Mesenchymal stem cell (in vitro differentiated cells and primary cell): Measurements from ENCODE around the gene AVPR2.
A peak's percentile ranks its signal among the peaks of the same experiment; 100 is the strongest.

Source experiments
- DNase-seq: peaks from one replicate; pipeline ENCODE4 v3.0.0-alpha.2; 2013
- H2AFZ ChIP-seq: one replicate; pipeline ENCODE4 v1.6.1; 2013; ENCODE audit warnings: low read depth, mild to moderate bottlenecking, control low read depth, inconsistent platforms, low read length, moderate library complexity
- H2AK5ac ChIP-seq: 2 replicates; pipeline ENCODE4 v1.6.1; 2013; ENCODE audit warnings: low read length, moderate library complexity, mild to moderate bottlenecking, inconsistent platforms; ENCODE audit not compliant: severe bottlenecking
- H2BK120ac ChIP-seq: one replicate; pipeline ENCODE4 v1.6.1; 2013; ENCODE audit warnings: low read depth, mild to moderate bottlenecking, inconsistent platforms, low read length, moderate library complexity
- H2BK12ac ChIP-seq, 2 experiments: one replicate each; pipeline ENCODE4 v1.6.1; 2013; ENCODE audit warnings: inconsistent platforms in 2 of 2, low read length in 2 of 2, mild to moderate bottlenecking in 2 of 2, moderate library complexity in 2 of 2, control low read depth in 1 of 2
- H2BK15ac ChIP-seq: one replicate; pipeline ENCODE4 v1.6.1; 2013; ENCODE audit warnings: mild to moderate bottlenecking, low read depth, inconsistent platforms; ENCODE audit not compliant: poor library complexity, severe bottlenecking
- H2BK5ac ChIP-seq: 2 replicates; pipeline ENCODE4 v1.6.1; 2013; ENCODE audit warnings: low read depth, mild to moderate bottlenecking, low read length, control low read depth, inconsistent platforms; ENCODE audit not compliant: poor library complexity, severe bottlenecking
- H3K14ac ChIP-seq, 2 experiments: one replicate each; pipeline ENCODE4 v1.6.1; 2013; ENCODE audit warnings: inconsistent platforms in 2 of 2, low read length in 2 of 2, control low read depth in 1 of 2, mild to moderate bottlenecking in 1 of 2, moderate library complexity in 1 of 2
- H3K18ac ChIP-seq, 2 experiments: one replicate each; pipeline ENCODE4 v1.6.1; 2013; ENCODE audit warnings: inconsistent platforms in 2 of 2, low read length in 2 of 2, control low read depth in 1 of 2, low read depth in 1 of 2, mild to moderate bottlenecking in 1 of 2
- H3K23ac ChIP-seq, 2 experiments: one replicate each; pipeline ENCODE4 v1.6.1; 2013; ENCODE audit warnings: inconsistent platforms in 2 of 2, low read length in 2 of 2, mild to moderate bottlenecking in 2 of 2, moderate library complexity in 2 of 2, control low read depth in 1 of 2
- H3K27ac ChIP-seq: 2 replicates; pipeline ENCODE4 v1.5.1; 2013; ENCODE audit warnings: mild to moderate bottlenecking, moderate library complexity, low read length, control low read depth, inconsistent platforms; ENCODE audit not compliant: poor library complexity, severe bottlenecking
- H3K27me3 ChIP-seq, 2 experiments: 2 replicates each; pipeline versions ENCODE4 v1.6.1 to v1.7.0; 2013; ENCODE audit warnings: low read length in 2 of 2, mild to moderate bottlenecking in 2 of 2, moderate library complexity in 2 of 2, control low read depth in 1 of 2, inconsistent platforms in 1 of 2; ENCODE audit not compliant: control insufficient read depth in 1 of 2, insufficient read depth in 1 of 2
- H3K36me3 ChIP-seq, 2 experiments: 2 replicates each; pipeline versions ENCODE4 v1.6.1 to v1.7.0; 2013; ENCODE audit warnings: low read length in 2 of 2, control low read depth in 1 of 2, inconsistent platforms in 1 of 2, low read depth in 1 of 2, mild to moderate bottlenecking in 1 of 2; ENCODE audit not compliant: insufficient read depth in 2 of 2, control insufficient read depth in 1 of 2
- H3K4ac ChIP-seq, 2 experiments: one replicate each; pipeline ENCODE4 v1.6.1; 2013; ENCODE audit warnings: inconsistent platforms in 2 of 2, low read length in 2 of 2, mild to moderate bottlenecking in 2 of 2, moderate library complexity in 2 of 2, control low read depth in 1 of 2, low read depth in 1 of 2
- H3K4me1 ChIP-seq: 2 replicates; pipeline ENCODE4 v1.6.1; 2013; ENCODE audit warnings: low read depth, low read length, control low read depth; ENCODE audit not compliant: control insufficient read depth, insufficient read depth
- H3K4me2 ChIP-seq: 2 replicates; pipeline ENCODE4 v1.6.1; 2013; ENCODE audit warnings: low read length, mild to moderate bottlenecking, inconsistent platforms; ENCODE audit not compliant: poor library complexity, severe bottlenecking
- H3K4me3 ChIP-seq, 2 experiments: 2 replicates each; pipeline versions ENCODE4 v1.5.1 to v1.7.0; 2013; ENCODE audit warnings: low read length in 2 of 2, mild to moderate bottlenecking in 2 of 2, control low read depth in 1 of 2, low read depth in 1 of 2; ENCODE audit not compliant: insufficient read depth in 1 of 2
- H3K79me1 ChIP-seq: replicated peaks from 2 replicates; pipeline ENCODE4 v1.6.1; 2013; ENCODE audit warnings: mild to moderate bottlenecking, control low read depth, low read length, inconsistent platforms; ENCODE audit not compliant: poor library complexity, severe bottlenecking
- H3K9ac ChIP-seq: 2 replicates; pipeline ENCODE4 v1.7.0; 2013; ENCODE audit warnings: mild to moderate bottlenecking, low read length, moderate library complexity
- H3K9me3 ChIP-seq: 2 replicates; pipeline ENCODE4 v1.7.0; 2013; ENCODE audit warnings: mild to moderate bottlenecking, low read length; ENCODE audit not compliant: control insufficient read depth
- H4K8ac ChIP-seq: one replicate; pipeline ENCODE4 v1.6.1; 2013; ENCODE audit warnings: inconsistent platforms, mild to moderate bottlenecking, low read length, moderate library complexity
- H4K91ac ChIP-seq: one replicate; pipeline ENCODE4 v1.6.1; 2013; ENCODE audit warnings: mild to moderate bottlenecking, low read length, inconsistent platforms
- WGBS: methylation state at CpG from one replicate; pipeline ENCODE4 v1.1.7; 2013; ENCODE audit warnings: mixed read lengths; 5-methylcytosine and 5-hydroxymethylcytosine counted together

The AVPR2 gene

DNA sequence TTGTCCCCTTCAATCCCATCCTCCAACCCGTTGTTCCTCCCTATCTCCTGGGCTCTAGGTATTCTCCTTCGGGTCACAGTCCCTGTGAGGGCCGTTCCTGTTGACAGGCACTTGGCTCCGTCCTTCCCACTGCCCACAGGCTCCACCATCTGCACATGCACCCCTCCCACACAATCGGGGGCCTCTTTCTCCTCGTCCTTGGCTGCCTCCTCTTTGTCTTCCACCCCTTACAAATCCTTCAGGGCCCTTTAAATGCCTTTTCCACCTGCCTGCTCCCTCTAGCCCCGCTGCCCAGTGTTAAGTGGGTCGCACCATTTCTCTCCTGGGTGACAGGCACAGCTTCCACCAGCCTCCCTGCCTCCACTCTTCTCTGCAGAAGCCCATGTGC, 2.7 kb upstream of the AVPR2 start:
- H3K9me3 ChIP-seq = peaks cover under 1% of the 10 kb centered on the region
- no peak overlapping the region for H3K23ac ChIP-seq
- H2BK15ac ChIP-seq = no peak overlapping the region
- DNase-seq = no peak
- no peak overlapping the region for H3K4me3 ChIP-seq
- no peak overlapping the region for H4K8ac ChIP-seq
- H2AK5ac ChIP-seq = no peak overlapping the region
- H2AFZ ChIP-seq = no peak overlapping the region
- H3K14ac ChIP-seq = no peak overlapping the region
- H3K9ac ChIP-seq = no peak overlapping the region
- no peaks in the 10 kb centered on the region for H3K79me1 ChIP-seq
- no peak overlapping the region for H3K27ac ChIP-seq
- no peak overlapping the region for H3K18ac ChIP-seq
- no peak overlapping the region for H4K91ac ChIP-seq
- H3K36me3 ChIP-seq = no peaks in the 10 kb centered on the region
- H3K27me3 ChIP-seq = peaks cover 0 to 36% of the 10 kb centered on the region in 2 experiments
- H3K4me1 ChIP-seq = peaks cover 15% of the 10 kb centered on the region
- H2BK5ac ChIP-seq = no peak overlapping the region
- no peak overlapping the region for H2BK120ac ChIP-seq
- 88% methylated on average over 7 of the region's 8 CpGs for WGBS
- no peak overlapping the region for H3K4me2 ChIP-seq
- H2BK12ac ChIP-seq = no peak overlapping the region
- no peak overlapping the region for H3K4ac ChIP-seq

DNA sequence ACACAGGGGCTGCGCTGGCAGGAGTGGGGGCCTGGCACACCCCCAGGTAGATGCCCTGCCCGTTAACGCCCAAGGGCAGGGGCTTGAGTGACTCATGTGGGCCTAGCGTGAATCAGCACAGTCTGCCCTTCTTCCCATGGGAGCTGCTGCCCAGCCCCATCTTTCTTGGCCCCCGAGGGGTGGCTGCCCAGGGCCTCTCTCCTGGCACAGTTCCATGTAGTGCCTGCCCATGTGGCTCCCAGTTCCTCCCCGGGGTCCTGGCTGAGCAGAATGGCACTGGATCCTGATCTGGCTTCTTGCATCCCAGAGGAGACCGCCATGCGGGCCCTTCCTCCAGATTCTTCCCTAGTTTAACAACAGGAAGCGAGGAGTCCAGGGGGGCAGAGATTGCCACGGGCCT, 2.1 kb upstream of the AVPR2 start:
- Histone ChIP-seq H2BK120ac (no peak overlapping the region), H2AFZ (no peak overlapping the region), H3K4me3 (no peak overlapping the region), H4K8ac (no peak overlapping the region), H2BK15ac (no peak overlapping the region), H3K14ac (no peak overlapping the region), H3K23ac (no peak overlapping the region), H2BK5ac (no peak overlapping the region), H4K91ac (no peak overlapping the region), H3K79me1 (no peaks in the 10 kb centered on the region), H2BK12ac (no peak overlapping the region), H3K4me1 (peaks cover 15% of the 10 kb centered on the region), H3K9ac (no peak overlapping the region), H3K4me2 (no peak overlapping the region), H3K36me3 (no peaks in the 10 kb centered on the region), H3K9me3 (no peaks in the 10 kb centered on the region), H3K18ac (no peak overlapping the region), H3K4ac (no peak overlapping the region), H2AK5ac (no peak overlapping the region), H3K27ac (no peak overlapping the region), H3K27me3 (peaks cover 0 to 38% of the 10 kb centered on the region in 2 experiments)
- no peak for DNase-seq
- 65% methylated on average over 6 of the region's 10 CpGs for WGBS

DNA sequence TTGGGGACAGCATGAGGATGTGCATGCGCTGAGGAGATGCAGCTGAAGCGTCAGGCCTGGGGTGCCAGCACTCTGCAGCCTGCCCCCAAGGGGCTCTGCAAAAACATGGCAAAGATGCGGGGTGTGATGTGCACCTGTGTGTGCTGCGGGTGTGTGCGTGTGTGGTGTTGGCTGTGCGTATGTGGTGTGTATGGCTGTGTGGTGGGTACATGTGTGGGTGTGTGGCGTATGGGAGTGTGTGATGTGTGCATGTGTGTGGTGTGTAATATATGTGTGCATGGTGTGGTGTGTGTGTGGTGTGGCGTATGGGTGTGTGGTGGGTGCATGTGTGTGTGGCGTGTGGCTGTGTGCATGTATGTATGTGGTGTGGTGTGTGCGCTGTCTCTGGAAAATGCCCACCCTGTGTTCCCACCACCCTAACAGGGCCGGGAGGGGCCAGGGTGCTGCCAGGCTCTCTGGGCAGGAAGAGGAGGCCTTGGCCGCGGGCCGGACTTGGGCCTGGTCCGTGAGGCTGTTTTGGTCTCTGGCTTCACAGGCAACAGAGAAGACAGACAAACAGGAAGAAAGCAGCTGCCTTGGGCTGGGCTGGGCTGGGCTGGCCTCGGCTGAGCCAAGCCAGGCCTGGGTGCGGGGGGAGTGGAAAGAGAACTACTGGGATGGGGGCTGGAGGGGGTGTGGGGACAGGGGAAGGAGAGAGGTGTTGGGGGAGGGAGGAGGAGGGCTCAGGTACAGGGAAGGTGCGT, 1.1 kb upstream of the AVPR2 start:
- peaks cover 15% of the 10 kb centered on the region for H3K4me1 ChIP-seq
- H2BK5ac ChIP-seq = no peak overlapping the region
- H2BK120ac ChIP-seq = no peak overlapping the region
- no peaks in the 10 kb centered on the region for H3K9me3 ChIP-seq
- no peaks in the 10 kb centered on the region for H3K36me3 ChIP-seq
- no peak overlapping the region for H2AFZ ChIP-seq
- peak overlapping the region; percentile 50 for H4K91ac ChIP-seq
- no peak for DNase-seq
- peak overlapping the region; percentile 64 for H4K8ac ChIP-seq
- 76% methylated on average over 15 of the region's 18 CpGs for WGBS
- no peak overlapping the region for H2AK5ac ChIP-seq
- no peak overlapping the region for H3K4me3 ChIP-seq
- peak overlapping the region in 1 of 2 experiments; percentile 66 for H3K18ac ChIP-seq
- H3K79me1 ChIP-seq = no peaks in the 10 kb centered on the region
- H3K27me3 ChIP-seq = peaks cover 0 to 35% of the 10 kb centered on the region in 2 experiments
- no peak overlapping the region for H3K4me2 ChIP-seq
- no peak overlapping the region for H3K23ac ChIP-seq
- H2BK12ac ChIP-seq = no peak overlapping the region
- no peak overlapping the region for H3K9ac ChIP-seq
- H3K14ac ChIP-seq = peak overlapping the region in 1 of 2 experiments; percentile 6
- no peak overlapping the region for H2BK15ac ChIP-seq
- H3K4ac ChIP-seq = no peak overlapping the region
- no peak overlapping the region for H3K27ac ChIP-seq

DNA sequence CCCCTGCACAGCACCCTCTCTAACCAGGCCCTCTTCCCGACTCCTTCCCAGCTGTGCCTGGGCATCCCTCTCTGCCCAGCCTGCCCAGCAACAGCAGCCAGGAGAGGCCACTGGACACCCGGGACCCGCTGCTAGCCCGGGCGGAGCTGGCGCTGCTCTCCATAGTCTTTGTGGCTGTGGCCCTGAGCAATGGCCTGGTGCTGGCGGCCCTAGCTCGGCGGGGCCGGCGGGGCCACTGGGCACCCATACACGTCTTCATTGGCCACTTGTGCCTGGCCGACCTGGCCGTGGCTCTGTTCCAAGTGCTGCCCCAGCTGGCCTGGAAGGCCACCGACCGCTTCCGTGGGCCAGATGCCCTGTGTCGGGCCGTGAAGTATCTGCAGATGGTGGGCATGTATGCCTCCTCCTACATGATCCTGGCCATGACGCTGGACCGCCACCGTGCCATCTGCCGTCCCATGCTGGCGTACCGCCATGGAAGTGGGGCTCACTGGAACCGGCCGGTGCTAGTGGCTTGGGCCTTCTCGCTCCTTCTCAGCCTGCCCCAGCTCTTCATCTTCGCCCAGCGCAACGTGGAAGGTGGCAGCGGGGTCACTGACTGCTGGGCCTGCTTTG, 1.1 kb downstream of the AVPR2 start:
- Histone ChIP-seq H3K18ac (no peak overlapping the region), H2AFZ (no peak overlapping the region), H3K27me3 (peaks cover 0 to 40% of the 10 kb centered on the region in 2 experiments), H2BK5ac (no peak overlapping the region), H3K36me3 (no peaks in the 10 kb centered on the region), H2BK15ac (no peak overlapping the region), H3K4me2 (no peak overlapping the region), H3K4me1 (peaks cover 17% of the 10 kb centered on the region), H2AK5ac (no peak overlapping the region), H3K9ac (no peak overlapping the region), H4K8ac (no peak overlapping the region), H3K9me3 (no peaks in the 10 kb centered on the region), H2BK120ac (no peak overlapping the region), H3K4me3 (no peak overlapping the region), H2BK12ac (no peak overlapping the region), H4K91ac (no peak overlapping the region), H3K79me1 (no peaks in the 10 kb centered on the region), H3K23ac (no peak overlapping the region), H3K4ac (no peak overlapping the region), H3K14ac (peak overlapping the region in 1 of 2 experiments; percentile 15), H3K27ac (no peak overlapping the region)
- WGBS = 95% methylated on average over 30 of the region's 32 CpGs
- no peak for DNase-seq
